HepG2 (cell line): ENCODE data around the gene PPP1R15B. TPM values are rescaled to one million over a fixed set of nuclear protein-coding genes. Genes with fewer than 3 reads are reported as not detected.

Experiments used
- AHR ChIP-seq: IDR thresholded peaks from 2 replicates; pipeline ENCODE4 v1.6.1; 2018; ENCODE audit warnings: missing genetic modification reagents, missing compliant biosample characterization
- BCL6 ChIP-seq: IDR thresholded peaks from 2 replicates; pipeline ENCODE4 v1.6.1; 2016; ENCODE audit warnings: missing genetic modification reagents, missing compliant biosample characterization
- EP300 ChIP-seq, 3 experiments: sonication (generic) in 1 of 3; formaldehyde crosslinking in 1 of 3; IDR thresholded peaks; 2 replicates each; pipeline versions ENCODE4 v1.5.1 to v1.6.1; 2011 to 2020; ENCODE audit warnings: low read depth in 2 of 3, low read length in 2 of 3, borderline replicate concordance in 1 of 3, improper control_type of control experiment in 1 of 3, mild to moderate bottlenecking in 1 of 3, missing genetic modification reagents in 1 of 3, moderate library complexity in 1 of 3
- GATAD2A ChIP-seq: IDR thresholded peaks from 2 replicates; pipeline ENCODE4 v1.6.1; 2016
- MYC ChIP-seq: sonication (generic); formaldehyde crosslinking; IDR thresholded peaks from 2 replicates; pipeline ENCODE4 v1.9.0; 2021; ENCODE audit warnings: missing genetic modification reagents, borderline replicate concordance
- ZBTB3 ChIP-seq: sonication (generic); formaldehyde crosslinking; IDR thresholded peaks from 2 replicates; pipeline ENCODE4 v1.4.0; 2020; ENCODE audit warnings: low read depth, mild to moderate bottlenecking, moderate library complexity, missing genetic modification reagents, borderline replicate concordance
- polyA plus RNA-seq, 8 experiments: library from polyadenylated mRNA; depleted of rRNA in 3 of 8; stranded (reverse) in 7 of 8; unstranded in 1 of 8; fragments of >200 nt; fragmentation: Illumina TruSeq in 4 of 8; extraction: Trizol in 4 of 8; gene quantifications; 2 replicates each; pipeline versions ENCODE4 v1.2.1 to v1.2.3, GENCODE V29; 2011 to 2016; ENCODE audit warnings: low read depth in 4 of 8, missing spikeins in 1 of 8, mixed read lengths in 1 of 8; ENCODE audit not compliant: insufficient read depth in 1 of 8
- total RNA-seq, 5 experiments: library from RNA; depleted of rRNA; stranded (reverse); fragments of >200 nt; fragmentation: Illumina TruSeq; extraction: Trizol; gene quantifications; 2 replicates each; pipeline ENCODE4 v1.2.3, GENCODE V29; 2016; ENCODE audit warnings: low read depth in 1 of 5
- TF ChIP-seq, protein P1 (sequence below): sonication (generic); formaldehyde crosslinking; IDR thresholded peaks from 2 replicates; pipeline ENCODE4 v1.4.0; 2020; ENCODE audit warnings: missing genetic modification reagents
- TF ChIP-seq, protein P2 (sequence below): sonication (generic); formaldehyde crosslinking; IDR thresholded peaks from 2 replicates; pipeline ENCODE4 v1.4.0; 2020; ENCODE audit warnings: missing genetic modification reagents, borderline replicate concordance
- TF ChIP-seq, protein P3 (sequence below): sonication (generic); formaldehyde crosslinking; IDR thresholded peaks from 2 replicates; pipeline ENCODE4 v1.4.0; 2020; ENCODE audit warnings: missing genetic modification reagents
- TF ChIP-seq, protein P4 (sequence below): sonication (generic); formaldehyde crosslinking; IDR thresholded peaks from 2 replicates; pipeline ENCODE4 v1.4.0; 2020; ENCODE audit warnings: missing genetic modification reagents, mild to moderate bottlenecking, borderline replicate concordance
- TF ChIP-seq, protein P5 (sequence below): IDR thresholded peaks from 2 replicates; pipeline ENCODE4 v1.6.1; 2016; ENCODE audit warnings: low read depth, missing genetic modification reagents, missing compliant biosample characterization

Gene PPP1R15B
- total and polyA plus RNA-seq, 2 of the 13 experiments (the other 11 are each of a cell fraction or from before 2014, with no cell fraction given): 13.4 to 23.8 TPM

DNA sequence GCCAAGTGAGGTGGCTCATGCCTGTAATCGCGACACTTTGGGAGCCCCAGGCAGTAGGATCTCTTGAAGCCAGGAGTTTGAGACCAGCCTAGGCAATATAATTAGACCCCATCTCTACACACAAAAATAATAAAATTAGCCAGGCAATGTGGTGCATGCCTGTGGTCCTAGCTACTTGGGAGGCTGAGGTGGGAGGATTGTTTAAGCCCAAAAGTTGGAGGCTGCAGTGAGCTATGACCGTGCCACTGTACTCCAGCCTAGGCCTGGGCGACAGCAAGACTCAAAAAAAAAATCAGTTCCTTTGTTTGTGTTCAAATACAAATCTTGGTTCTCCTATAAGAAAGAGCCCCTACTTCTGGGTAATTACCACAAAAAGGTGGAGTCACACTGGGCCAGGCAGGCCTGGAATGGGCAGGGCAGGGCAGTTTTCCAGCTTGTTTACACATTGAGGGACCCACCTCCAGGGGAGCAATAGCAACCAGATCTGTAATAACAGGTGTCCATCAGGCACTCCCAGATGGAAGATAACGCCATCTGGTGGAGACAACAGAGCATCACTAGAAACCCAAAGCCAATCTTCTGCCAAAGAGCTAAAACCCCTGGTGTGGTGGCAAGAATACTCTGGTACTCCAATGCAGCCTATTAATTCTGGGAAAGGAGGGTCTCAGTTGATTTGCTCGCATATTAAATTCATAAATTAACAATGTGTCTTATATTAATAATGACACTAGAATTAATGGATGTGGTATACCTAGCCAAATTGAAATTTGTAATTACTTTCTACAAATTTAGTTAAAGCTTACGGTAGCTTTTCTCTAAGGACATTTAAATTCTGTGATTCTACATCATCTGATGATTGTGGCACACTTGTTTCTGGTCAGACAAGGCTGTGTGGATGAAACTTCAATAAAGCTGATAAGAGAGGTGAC, 13.2 kb downstream of the PPP1R15B start (continued):
- TF ChIP-seq, protein P1, sequence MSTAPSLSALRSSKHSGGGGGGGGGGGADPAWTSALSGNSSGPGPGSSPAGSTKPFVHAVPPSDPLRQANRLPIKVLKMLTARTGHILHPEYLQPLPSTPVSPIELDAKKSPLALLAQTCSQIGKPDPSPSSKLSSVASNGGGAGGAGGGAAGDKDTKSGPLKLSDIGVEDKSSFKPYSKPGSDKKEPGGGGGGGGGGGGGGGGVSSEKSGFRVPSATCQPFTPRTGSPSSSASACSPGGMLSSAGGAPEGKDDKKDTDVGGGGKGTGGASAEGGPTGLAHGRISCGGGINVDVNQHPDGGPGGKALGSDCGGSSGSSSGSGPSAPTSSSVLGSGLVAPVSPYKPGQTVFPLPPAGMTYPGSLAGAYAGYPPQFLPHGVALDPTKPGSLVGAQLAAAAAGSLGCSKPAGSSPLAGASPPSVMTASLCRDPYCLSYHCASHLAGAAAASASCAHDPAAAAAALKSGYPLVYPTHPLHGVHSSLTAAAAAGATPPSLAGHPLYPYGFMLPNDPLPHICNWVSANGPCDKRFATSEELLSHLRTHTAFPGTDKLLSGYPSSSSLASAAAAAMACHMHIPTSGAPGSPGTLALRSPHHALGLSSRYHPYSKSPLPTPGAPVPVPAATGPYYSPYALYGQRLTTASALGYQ (CRISPR knock-in tag): 0 out of 2 replicates have a peak, but pooled peaks have one; percentile 24
- TF ChIP-seq, protein P2, sequence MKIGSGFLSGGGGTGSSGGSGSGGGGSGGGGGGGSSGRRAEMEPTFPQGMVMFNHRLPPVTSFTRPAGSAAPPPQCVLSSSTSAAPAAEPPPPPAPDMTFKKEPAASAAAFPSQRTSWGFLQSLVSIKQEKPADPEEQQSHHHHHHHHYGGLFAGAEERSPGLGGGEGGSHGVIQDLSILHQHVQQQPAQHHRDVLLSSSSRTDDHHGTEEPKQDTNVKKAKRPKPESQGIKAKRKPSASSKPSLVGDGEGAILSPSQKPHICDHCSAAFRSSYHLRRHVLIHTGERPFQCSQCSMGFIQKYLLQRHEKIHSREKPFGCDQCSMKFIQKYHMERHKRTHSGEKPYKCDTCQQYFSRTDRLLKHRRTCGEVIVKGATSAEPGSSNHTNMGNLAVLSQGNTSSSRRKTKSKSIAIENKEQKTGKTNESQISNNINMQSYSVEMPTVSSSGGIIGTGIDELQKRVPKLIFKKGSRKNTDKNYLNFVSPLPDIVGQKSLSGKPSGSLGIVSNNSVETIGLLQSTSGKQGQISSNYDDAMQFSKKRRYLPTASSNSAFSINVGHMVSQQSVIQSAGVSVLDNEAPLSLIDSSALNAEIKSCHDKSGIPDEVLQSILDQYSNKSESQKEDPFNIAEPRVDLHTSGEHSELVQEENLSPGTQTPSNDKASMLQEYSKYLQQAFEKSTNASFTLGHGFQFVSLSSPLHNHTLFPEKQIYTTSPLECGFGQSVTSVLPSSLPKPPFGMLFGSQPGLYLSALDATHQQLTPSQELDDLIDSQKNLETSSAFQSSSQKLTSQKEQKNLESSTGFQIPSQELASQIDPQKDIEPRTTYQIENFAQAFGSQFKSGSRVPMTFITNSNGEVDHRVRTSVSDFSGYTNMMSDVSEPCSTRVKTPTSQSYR (CRISPR knock-in tag): no peak
- TF ChIP-seq MYC (CRISPR knock-in tag) (no peak), GATAD2A (peak; percentile 77), ZBTB3 (CRISPR knock-in tag) (no peak), EP300 (IDR thresholded peaks at IDR 0.05; ENCODE audit: low read depth in 2 of 2, low read length in 2 of 2) (0 out of 4 replicates have a peak, but pooled peaks of 1 of the 2 experiments have one; percentile 7), EP300 (CRISPR knock-in tag; IDR thresholded peaks at IDR 0.05; ENCODE audit: borderline replicate concordance) (no peak), AHR (CRISPR knock-in tag) (no peak), BCL6 (CRISPR knock-in tag) (peak; percentile 26; the same call in 1 of the 2 replicates)
- TF ChIP-seq, protein P3, sequence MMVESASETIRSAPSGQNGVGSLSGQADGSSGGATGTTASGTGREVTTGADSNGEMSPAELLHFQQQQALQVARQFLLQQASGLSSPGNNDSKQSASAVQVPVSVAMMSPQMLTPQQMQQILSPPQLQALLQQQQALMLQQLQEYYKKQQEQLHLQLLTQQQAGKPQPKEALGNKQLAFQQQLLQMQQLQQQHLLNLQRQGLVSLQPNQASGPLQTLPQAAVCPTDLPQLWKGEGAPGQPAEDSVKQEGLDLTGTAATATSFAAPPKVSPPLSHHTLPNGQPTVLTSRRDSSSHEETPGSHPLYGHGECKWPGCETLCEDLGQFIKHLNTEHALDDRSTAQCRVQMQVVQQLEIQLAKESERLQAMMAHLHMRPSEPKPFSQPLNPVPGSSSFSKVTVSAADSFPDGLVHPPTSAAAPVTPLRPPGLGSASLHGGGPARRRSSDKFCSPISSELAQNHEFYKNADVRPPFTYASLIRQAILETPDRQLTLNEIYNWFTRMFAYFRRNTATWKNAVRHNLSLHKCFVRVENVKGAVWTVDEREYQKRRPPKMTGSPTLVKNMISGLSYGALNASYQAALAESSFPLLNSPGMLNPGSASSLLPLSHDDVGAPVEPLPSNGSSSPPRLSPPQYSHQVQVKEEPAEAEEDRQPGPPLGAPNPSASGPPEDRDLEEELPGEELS (CRISPR knock-in tag): peak; percentile 86
- TF ChIP-seq, protein P4, sequence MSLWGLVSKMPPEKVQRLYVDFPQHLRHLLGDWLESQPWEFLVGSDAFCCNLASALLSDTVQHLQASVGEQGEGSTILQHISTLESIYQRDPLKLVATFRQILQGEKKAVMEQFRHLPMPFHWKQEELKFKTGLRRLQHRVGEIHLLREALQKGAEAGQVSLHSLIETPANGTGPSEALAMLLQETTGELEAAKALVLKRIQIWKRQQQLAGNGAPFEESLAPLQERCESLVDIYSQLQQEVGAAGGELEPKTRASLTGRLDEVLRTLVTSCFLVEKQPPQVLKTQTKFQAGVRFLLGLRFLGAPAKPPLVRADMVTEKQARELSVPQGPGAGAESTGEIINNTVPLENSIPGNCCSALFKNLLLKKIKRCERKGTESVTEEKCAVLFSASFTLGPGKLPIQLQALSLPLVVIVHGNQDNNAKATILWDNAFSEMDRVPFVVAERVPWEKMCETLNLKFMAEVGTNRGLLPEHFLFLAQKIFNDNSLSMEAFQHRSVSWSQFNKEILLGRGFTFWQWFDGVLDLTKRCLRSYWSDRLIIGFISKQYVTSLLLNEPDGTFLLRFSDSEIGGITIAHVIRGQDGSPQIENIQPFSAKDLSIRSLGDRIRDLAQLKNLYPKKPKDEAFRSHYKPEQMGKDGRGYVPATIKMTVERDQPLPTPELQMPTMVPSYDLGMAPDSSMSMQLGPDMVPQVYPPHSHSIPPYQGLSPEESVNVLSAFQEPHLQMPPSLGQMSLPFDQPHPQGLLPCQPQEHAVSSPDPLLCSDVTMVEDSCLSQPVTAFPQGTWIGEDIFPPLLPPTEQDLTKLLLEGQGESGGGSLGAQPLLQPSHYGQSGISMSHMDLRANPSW (CRISPR knock-in tag): no peak
- TF ChIP-seq, protein P5, sequence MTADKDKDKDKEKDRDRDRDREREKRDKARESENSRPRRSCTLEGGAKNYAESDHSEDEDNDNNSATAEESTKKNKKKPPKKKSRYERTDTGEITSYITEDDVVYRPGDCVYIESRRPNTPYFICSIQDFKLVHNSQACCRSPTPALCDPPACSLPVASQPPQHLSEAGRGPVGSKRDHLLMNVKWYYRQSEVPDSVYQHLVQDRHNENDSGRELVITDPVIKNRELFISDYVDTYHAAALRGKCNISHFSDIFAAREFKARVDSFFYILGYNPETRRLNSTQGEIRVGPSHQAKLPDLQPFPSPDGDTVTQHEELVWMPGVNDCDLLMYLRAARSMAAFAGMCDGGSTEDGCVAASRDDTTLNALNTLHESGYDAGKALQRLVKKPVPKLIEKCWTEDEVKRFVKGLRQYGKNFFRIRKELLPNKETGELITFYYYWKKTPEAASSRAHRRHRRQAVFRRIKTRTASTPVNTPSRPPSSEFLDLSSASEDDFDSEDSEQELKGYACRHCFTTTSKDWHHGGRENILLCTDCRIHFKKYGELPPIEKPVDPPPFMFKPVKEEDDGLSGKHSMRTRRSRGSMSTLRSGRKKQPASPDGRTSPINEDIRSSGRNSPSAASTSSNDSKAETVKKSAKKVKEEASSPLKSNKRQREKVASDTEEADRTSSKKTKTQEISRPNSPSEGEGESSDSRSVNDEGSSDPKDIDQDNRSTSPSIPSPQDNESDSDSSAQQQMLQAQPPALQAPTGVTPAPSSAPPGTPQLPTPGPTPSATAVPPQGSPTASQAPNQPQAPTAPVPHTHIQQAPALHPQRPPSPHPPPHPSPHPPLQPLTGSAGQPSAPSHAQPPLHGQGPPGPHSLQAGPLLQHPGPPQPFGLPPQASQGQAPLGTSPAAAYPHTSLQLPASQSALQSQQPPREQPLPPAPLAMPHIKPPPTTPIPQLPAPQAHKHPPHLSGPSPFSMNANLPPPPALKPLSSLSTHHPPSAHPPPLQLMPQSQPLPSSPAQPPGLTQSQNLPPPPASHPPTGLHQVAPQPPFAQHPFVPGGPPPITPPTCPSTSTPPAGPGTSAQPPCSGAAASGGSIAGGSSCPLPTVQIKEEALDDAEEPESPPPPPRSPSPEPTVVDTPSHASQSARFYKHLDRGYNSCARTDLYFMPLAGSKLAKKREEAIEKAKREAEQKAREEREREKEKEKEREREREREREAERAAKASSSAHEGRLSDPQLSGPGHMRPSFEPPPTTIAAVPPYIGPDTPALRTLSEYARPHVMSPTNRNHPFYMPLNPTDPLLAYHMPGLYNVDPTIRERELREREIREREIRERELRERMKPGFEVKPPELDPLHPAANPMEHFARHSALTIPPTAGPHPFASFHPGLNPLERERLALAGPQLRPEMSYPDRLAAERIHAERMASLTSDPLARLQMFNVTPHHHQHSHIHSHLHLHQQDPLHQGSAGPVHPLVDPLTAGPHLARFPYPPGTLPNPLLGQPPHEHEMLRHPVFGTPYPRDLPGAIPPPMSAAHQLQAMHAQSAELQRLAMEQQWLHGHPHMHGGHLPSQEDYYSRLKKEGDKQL: no peak
